ENCODE measurements around the gene SH3PXD2A.

Gene SH3PXD2A

DNA sequence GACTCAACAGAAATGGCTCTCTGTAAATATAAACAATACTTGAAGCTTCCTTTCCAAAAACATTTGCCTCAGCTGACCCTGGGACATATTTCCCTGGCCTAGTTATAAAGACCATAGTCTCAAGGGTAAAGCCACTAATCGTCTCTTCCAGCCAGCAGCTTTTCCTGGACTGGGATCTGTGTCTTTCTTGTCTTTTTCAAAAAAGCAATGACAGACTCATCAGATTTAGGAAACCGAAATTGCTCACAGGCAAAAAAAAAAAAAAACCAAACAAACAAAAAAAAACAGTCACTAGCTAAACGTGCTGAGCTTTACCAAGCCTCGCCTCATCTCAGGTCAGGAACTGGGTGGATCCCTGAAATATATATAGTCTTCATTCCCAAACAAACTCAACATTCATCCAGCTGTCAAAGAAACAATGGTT, 39.1 kb upstream of the SH3PXD2A start:
- no peak overlapping the region for H3K27ac ChIP-seq
- TF ChIP-seq, protein P1, sequence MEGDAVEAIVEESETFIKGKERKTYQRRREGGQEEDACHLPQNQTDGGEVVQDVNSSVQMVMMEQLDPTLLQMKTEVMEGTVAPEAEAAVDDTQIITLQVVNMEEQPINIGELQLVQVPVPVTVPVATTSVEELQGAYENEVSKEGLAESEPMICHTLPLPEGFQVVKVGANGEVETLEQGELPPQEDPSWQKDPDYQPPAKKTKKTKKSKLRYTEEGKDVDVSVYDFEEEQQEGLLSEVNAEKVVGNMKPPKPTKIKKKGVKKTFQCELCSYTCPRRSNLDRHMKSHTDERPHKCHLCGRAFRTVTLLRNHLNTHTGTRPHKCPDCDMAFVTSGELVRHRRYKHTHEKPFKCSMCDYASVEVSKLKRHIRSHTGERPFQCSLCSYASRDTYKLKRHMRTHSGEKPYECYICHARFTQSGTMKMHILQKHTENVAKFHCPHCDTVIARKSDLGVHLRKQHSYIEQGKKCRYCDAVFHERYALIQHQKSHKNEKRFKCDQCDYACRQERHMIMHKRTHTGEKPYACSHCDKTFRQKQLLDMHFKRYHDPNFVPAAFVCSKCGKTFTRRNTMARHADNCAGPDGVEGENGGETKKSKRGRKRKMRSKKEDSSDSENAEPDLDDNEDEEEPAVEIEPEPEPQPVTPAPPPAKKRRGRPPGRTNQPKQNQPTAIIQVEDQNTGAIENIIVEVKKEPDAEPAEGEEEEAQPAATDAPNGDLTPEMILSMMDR (conservative IDR thresholded peaks at IDR 0.05): no peak
- TF ChIP-seq ZFX (IDR thresholded peaks at IDR 0.05): no peak

DNA sequence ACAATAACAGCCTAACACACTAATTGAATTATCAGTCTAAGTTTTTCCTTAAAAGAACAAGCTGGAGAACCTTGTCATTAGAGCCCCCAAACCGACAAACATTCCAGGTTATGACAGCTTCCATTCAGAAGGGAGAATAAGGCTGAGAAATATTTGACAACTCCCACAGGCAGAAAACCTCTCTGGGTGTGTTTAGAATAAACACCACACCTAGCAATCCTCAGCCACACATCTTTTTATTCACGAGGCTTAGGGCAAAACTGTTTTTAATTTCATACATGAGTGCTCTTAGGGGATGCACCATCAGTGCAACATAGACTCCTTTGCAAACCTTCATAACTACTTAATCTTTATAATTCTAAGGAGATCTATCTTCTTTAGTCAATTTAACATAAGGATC, 38.4 kb upstream of the SH3PXD2A start:
- H3K27ac ChIP-seq: no peak overlapping the region
- no peak for TF ChIP-seq ZFX (IDR thresholded peaks at IDR 0.05)

DNA sequence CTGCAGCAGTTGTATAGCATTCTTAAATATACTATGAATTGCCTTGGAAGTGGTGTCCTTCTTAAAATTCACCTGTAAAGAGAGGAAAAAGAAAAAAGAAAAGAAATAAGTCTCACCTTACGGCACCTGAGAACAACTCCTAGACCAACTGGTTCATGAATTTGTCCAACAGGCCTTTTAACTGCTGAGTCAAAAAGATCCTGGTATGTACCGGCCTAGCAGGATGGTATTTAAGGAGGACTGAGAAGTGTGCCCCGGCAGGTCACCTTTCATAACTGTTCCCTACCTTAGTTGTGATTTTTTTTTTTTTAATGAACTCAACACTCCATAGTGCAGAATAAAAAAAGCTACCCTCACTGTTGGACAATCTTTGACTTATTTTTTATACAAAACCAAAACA, 36.8 kb upstream of the SH3PXD2A start:
- TF ChIP-seq, protein P1 (conservative IDR thresholded peaks at IDR 0.05): no peak
- no peak for TF ChIP-seq ZFX (IDR thresholded peaks at IDR 0.05)
- H3K27ac ChIP-seq: no peak overlapping the region

GRCh38 chr10:103890688-103891087, 35.3 kb upstream of the SH3PXD2A start:
- peak overlapping the region; percentile 52 for H3K27ac ChIP-seq
- TF ChIP-seq, protein P1 (conservative IDR thresholded peaks at IDR 0.05): no peak
- no peak for TF ChIP-seq ZFX (IDR thresholded peaks at IDR 0.05)

DNA sequence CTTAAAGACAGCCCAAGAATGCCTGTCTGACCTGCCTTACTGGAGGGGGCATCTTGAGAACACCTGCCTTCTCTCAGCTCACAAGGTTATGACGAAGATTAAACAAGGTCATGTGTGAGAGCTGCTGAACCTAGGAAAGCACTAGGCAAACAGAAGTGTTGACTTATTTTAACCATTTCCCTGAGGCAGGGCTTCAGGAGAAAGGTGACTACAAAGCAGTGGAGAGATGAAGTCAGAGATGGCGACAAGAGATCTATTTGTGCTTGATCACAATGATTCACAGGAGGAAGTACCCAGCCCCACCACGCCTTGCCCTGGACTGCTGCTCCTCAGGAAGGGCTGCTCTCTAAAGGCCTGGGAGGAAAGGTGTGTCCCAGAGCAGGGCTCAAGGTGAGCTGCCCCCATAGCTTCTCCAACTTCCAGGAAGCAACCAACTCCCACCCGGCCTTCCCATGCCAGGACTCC, 34.9 kb upstream of the SH3PXD2A start:
- H3K27ac ChIP-seq: peak overlapping the region; percentile 52

DNA sequence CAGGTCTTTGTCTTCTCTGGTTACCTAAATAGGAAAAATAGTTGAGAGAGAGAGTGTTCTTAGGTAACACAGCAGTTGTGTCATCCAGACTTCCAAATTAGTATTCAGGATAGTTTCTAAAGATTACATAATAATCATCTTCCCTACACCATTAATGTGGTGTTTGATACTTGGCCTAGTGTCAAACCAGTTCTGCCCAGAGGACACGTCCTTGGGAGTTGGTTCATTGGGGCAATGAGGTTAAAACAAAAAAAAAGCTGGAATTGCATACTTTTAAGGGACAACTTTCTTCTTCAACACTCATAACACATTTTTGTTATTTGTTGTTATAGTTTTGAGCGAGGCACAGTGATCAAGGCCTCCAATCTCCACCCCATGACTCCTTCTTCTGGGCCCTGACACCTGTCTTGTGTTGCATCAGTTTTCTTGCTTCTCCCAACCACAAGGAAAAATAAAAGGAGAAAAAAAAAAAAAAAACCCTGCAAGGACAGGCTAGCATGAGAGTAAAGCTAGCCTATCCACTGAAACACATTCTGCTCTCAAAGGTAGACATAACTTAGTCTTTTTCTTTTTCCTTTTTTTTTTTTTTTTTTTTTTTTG, 33.8 kb upstream of the SH3PXD2A start:
- no peak for TF ChIP-seq ZFX (IDR thresholded peaks at IDR 0.05)
- TF ChIP-seq, protein P1 (conservative IDR thresholded peaks at IDR 0.05): no peak
- no peak overlapping the region; the same call in 1 of the 2 replicates for H3K27ac ChIP-seq

More for the DNA sequence above, 34.9 kb upstream of the SH3PXD2A start:
- TF ChIP-seq ZFX (IDR thresholded peaks at IDR 0.05): no peak
- TF ChIP-seq, protein P1 (conservative IDR thresholded peaks at IDR 0.05): no peak

- TF ChIP-seq, protein P1 (conservative IDR thresholded peaks at IDR 0.05): peak; percentile 92
- no peak for TF ChIP-seq ZFX (IDR thresholded peaks at IDR 0.05)
Observed at GRCh38 chr10:103888113-103888841, 32.9 kb upstream of the SH3PXD2A start.

More at GRCh38 chr10:103888113-103888841, 32.9 kb upstream of the SH3PXD2A start:
- no peak overlapping the region for H3K27ac ChIP-seq

All from C4-2B (cell line).